ENCODE measurements around the gene GSTA2.

Gene GSTA2

GRCh38 chr6:52739627-52740026, 23.6 kb downstream of the GSTA2 start:
- POLR2A ChIA-PET: no interaction called here
- no peak for DNase-seq (ENCODE audit: extremely low spot score)

DNA sequence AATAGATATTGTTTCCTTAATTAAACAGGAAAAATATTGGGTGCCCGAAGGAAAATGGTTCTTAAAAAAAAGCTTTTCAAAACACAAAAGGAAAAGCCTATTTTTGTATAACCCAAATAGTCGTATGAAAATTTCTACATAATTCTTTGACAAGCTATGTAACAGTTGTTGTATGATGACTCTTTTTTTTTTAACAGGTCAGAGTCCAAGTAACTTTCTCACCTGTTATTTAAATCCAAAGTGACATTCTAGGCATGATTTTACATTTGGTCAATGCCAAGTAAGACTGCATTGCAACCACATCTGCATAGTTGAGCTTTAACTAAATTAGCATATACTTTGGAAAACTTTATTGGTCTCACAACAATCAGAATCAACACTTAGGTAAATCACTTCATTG, 24.1 kb downstream of the GSTA2 start:
- TF ChIP-seq NFRKB (IDR thresholded peaks at IDR 0.05) (no peak), ELF4 (IDR thresholded peaks at IDR 0.05) (no peak), SP1 (IDR thresholded peaks at IDR 0.05) (no peak), SUZ12 (IDR thresholded peaks at IDR 0.05) (no peak), FOXK2 (IDR thresholded peaks at IDR 0.05) (no peak), ZNF384 (IDR thresholded peaks at IDR 0.05) (no peak), PKNOX1 (IDR thresholded peaks at IDR 0.05) (no peak), FOXM1 (IDR thresholded peaks at IDR 0.05; ENCODE audit: borderline replicate concordance) (no peak), FOXA1 (IDR thresholded peaks at IDR 0.05) (no peak), BHLHE40 (IDR thresholded peaks at IDR 0.05; ENCODE audit: borderline replicate concordance) (no peak), LEF1 (IDR thresholded peaks at IDR 0.05; ENCODE audit: borderline replicate concordance) (no peak)
- POLR2A ChIA-PET: no interaction called here
- no peak for DNase-seq (ENCODE audit: extremely low spot score)
- CTCF ChIA-PET: no interaction called here

More at GRCh38 chr6:52739627-52740026, 23.6 kb downstream of the GSTA2 start:
- CTCF ChIA-PET: no interaction called here
- TF ChIP-seq BHLHE40 (IDR thresholded peaks at IDR 0.05; ENCODE audit: borderline replicate concordance): no peak
- TF ChIP-seq FOXK2 (IDR thresholded peaks at IDR 0.05): no peak
- TF ChIP-seq FOXM1 (IDR thresholded peaks at IDR 0.05; ENCODE audit: borderline replicate concordance): no peak

DNA sequence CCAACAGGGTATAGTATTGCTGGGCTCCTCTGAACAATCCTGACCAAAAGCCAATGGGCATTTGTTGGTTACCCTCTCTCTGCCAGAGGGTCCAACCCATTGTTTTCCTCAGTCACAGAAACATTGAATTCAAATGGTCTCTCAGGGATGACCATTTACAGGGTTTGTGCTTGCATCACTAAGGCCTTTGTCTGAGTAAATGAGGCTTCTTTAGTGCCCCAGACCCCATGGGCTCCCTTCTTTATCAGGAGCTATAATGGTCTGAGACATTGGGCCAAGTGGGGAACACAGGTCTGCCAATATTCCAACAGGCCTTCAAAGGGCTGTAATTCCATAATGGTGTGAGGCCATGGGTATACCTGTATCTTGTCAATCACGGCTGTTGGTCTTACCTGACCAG, 27.1 kb downstream of the GSTA2 start:
- ChIA-PET POLR2A (no interaction called here), CTCF (no interaction called here)
- no peak for DNase-seq (ENCODE audit: extremely low spot score)
- TF ChIP-seq PKNOX1 (IDR thresholded peaks at IDR 0.05): no peak
- no peak for TF ChIP-seq SUZ12 (IDR thresholded peaks at IDR 0.05)
- TF ChIP-seq CTBP1 (IDR thresholded peaks at IDR 0.05; ENCODE audit: borderline replicate concordance): no peak
- no peak for TF ChIP-seq LEF1 (IDR thresholded peaks at IDR 0.05; ENCODE audit: borderline replicate concordance)
- no peak for TF ChIP-seq L3MBTL2 (conservative IDR thresholded peaks at IDR 0.05)
- no peak for TF ChIP-seq FOXK2 (IDR thresholded peaks at IDR 0.05)
- TF ChIP-seq SP1 (IDR thresholded peaks at IDR 0.05): no peak
- TF ChIP-seq ZNF384 (IDR thresholded peaks at IDR 0.05): no peak
- TF ChIP-seq TARDBP (IDR thresholded peaks at IDR 0.05): no peak
- TF ChIP-seq FOXM1 (IDR thresholded peaks at IDR 0.05; ENCODE audit: borderline replicate concordance): no peak
- no peak for TF ChIP-seq FOXA1 (IDR thresholded peaks at IDR 0.05)
- no peak for TF ChIP-seq NFRKB (IDR thresholded peaks at IDR 0.05)
- TF ChIP-seq BHLHE40 (IDR thresholded peaks at IDR 0.05; ENCODE audit: borderline replicate concordance): no peak
- no peak for TF ChIP-seq ELF4 (IDR thresholded peaks at IDR 0.05)
- no peak for TF ChIP-seq ARNT (IDR thresholded peaks at IDR 0.05)
- TF ChIP-seq HDGF (IDR thresholded peaks at IDR 0.05; ENCODE audit: borderline replicate concordance): no peak

- ChIA-PET CTCF (no interaction called here), POLR2A (no interaction called here)
- no peak for DNase-seq (ENCODE audit: extremely low spot score)
- TF ChIP-seq FOXM1 (IDR thresholded peaks at IDR 0.05; ENCODE audit: borderline replicate concordance): no peak
- TF ChIP-seq L3MBTL2 (conservative IDR thresholded peaks at IDR 0.05): no peak
- TF ChIP-seq CTBP1 (IDR thresholded peaks at IDR 0.05; ENCODE audit: borderline replicate concordance): no peak
- TF ChIP-seq NFRKB (IDR thresholded peaks at IDR 0.05): no peak
- TF ChIP-seq SUZ12 (IDR thresholded peaks at IDR 0.05): no peak
- no peak for TF ChIP-seq FOXA1 (IDR thresholded peaks at IDR 0.05)
- TF ChIP-seq PKNOX1 (IDR thresholded peaks at IDR 0.05): no peak
- TF ChIP-seq TARDBP (IDR thresholded peaks at IDR 0.05): no peak
- TF ChIP-seq HDGF (IDR thresholded peaks at IDR 0.05; ENCODE audit: borderline replicate concordance): no peak
- TF ChIP-seq ZNF384 (IDR thresholded peaks at IDR 0.05): no peak
- no peak for TF ChIP-seq ARNT (IDR thresholded peaks at IDR 0.05)
- TF ChIP-seq FOXK2 (IDR thresholded peaks at IDR 0.05): no peak
- no peak for TF ChIP-seq LEF1 (IDR thresholded peaks at IDR 0.05; ENCODE audit: borderline replicate concordance)
- no peak for TF ChIP-seq BHLHE40 (IDR thresholded peaks at IDR 0.05; ENCODE audit: borderline replicate concordance)
- TF ChIP-seq ELF4 (IDR thresholded peaks at IDR 0.05): no peak
- TF ChIP-seq SP1 (IDR thresholded peaks at IDR 0.05): no peak
Observed at GRCh38 chr6:52735071-52735470, 28.2 kb downstream of the GSTA2 start.

DNA sequence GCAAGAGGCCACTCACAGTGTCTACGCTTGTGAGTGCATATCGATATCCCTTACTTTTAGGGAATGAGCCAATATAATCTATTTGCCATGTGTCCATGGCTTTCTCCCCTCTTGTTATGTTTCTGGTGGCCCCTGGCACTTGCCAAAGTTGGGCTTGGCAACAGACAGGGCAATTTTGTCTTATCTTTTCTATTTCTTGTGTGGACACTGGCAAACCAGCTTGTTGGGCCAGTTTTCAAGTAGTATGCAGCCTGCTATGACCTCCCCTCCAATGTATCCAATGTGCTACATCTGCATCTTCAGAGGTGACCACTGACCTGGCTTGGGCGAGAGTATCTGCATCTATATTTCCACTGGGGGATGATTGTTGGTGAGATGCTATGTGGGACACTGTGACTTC, 29.2 kb downstream of the GSTA2 start:
- no peak for DNase-seq (ENCODE audit: extremely low spot score)
- ChIA-PET POLR2A (no interaction called here), CTCF (no interaction called here)
- TF ChIP-seq ARNT (IDR thresholded peaks at IDR 0.05) (no peak), FOXA1 (IDR thresholded peaks at IDR 0.05) (no peak), CTBP1 (IDR thresholded peaks at IDR 0.05; ENCODE audit: borderline replicate concordance) (no peak), L3MBTL2 (conservative IDR thresholded peaks at IDR 0.05) (no peak), FOXK2 (IDR thresholded peaks at IDR 0.05) (no peak), ELF4 (IDR thresholded peaks at IDR 0.05) (no peak), BHLHE40 (IDR thresholded peaks at IDR 0.05; ENCODE audit: borderline replicate concordance) (no peak), SP1 (IDR thresholded peaks at IDR 0.05) (no peak), SUZ12 (IDR thresholded peaks at IDR 0.05) (no peak)

GRCh38 chr6:52733172-52733571, 30.1 kb downstream of the GSTA2 start:
- ChIA-PET POLR2A (no interaction called here), CTCF (no interaction called here)
- no peak for TF ChIP-seq FOXM1 (IDR thresholded peaks at IDR 0.05; ENCODE audit: borderline replicate concordance)
- no peak for TF ChIP-seq SUZ12 (IDR thresholded peaks at IDR 0.05)
- no peak for TF ChIP-seq FOXK2 (IDR thresholded peaks at IDR 0.05)
- no peak for TF ChIP-seq CTBP1 (IDR thresholded peaks at IDR 0.05; ENCODE audit: borderline replicate concordance)
- no peak for TF ChIP-seq BHLHE40 (IDR thresholded peaks at IDR 0.05; ENCODE audit: borderline replicate concordance)
- TF ChIP-seq LEF1 (IDR thresholded peaks at IDR 0.05; ENCODE audit: borderline replicate concordance): no peak
- no peak for DNase-seq (ENCODE audit: extremely low spot score)

DNA sequence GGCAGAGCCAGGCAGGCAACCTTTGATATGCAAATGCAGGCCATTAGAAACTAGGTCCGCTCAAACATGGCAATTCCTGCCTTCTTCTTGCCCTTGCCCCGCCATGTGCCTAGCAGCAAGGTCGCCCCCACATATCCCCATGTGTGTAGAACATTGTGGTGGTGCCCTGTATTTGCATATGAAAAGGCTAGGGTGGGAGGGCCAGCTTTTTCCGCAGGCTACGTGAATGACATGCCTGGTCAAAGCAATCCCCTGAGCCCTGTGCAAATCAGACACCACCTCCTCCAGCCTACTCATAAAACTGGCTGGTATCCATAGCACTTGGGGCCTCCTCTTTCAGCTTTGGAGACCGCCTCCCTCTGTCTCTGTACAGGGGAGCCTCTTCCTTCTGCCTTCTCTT, 31.6 kb downstream of the GSTA2 start:
- ChIA-PET POLR2A (no interaction called here), CTCF (no interaction called here)
- TF ChIP-seq NFRKB (IDR thresholded peaks at IDR 0.05) (no peak), FOXK2 (IDR thresholded peaks at IDR 0.05) (no peak), TARDBP (IDR thresholded peaks at IDR 0.05) (no peak), SP1 (IDR thresholded peaks at IDR 0.05) (no peak), HDGF (IDR thresholded peaks at IDR 0.05; ENCODE audit: borderline replicate concordance) (no peak), BHLHE40 (IDR thresholded peaks at IDR 0.05; ENCODE audit: borderline replicate concordance) (no peak), PKNOX1 (IDR thresholded peaks at IDR 0.05) (no peak), ZNF384 (IDR thresholded peaks at IDR 0.05) (no peak), ELF4 (IDR thresholded peaks at IDR 0.05) (no peak), LEF1 (IDR thresholded peaks at IDR 0.05; ENCODE audit: borderline replicate concordance) (no peak), L3MBTL2 (conservative IDR thresholded peaks at IDR 0.05) (no peak), ARNT (IDR thresholded peaks at IDR 0.05) (no peak), FOXA1 (IDR thresholded peaks at IDR 0.05) (no peak)
- no peak for DNase-seq (ENCODE audit: extremely low spot score)

Measured in HEK293T (cell line).